ENCODE data around the gene HCN2.
A peak's percentile ranks its signal among the peaks of the same experiment; 100 is the strongest.
"Not testable (repeated sequence)": the region's sequence is repeated elsewhere in the genome, so short reads cannot be mapped to it uniquely, and the experiment has no call there.

The HCN2 gene

DNA sequence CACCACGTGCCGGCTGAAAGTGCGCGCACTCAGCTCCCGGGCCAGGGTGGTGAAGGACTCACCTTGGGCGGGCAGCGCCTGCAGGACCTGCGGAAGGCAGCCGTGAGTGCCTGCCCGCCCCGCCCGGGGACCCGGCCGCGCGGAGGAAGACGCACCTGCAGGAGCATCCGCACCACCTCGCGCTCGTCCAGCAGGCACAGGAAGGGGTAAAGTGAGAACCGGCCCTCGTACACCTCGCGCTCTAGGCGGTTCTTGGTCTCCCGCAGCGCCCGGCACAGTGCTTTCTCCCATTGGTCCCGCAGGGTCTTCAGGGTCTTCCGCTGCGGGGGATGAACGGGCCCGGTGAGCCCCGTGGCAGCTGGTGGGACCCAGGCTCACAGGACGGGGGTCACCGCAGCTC, 33.0 kb downstream of the HCN2 start:
- DNase-seq, result no peak

DNA sequence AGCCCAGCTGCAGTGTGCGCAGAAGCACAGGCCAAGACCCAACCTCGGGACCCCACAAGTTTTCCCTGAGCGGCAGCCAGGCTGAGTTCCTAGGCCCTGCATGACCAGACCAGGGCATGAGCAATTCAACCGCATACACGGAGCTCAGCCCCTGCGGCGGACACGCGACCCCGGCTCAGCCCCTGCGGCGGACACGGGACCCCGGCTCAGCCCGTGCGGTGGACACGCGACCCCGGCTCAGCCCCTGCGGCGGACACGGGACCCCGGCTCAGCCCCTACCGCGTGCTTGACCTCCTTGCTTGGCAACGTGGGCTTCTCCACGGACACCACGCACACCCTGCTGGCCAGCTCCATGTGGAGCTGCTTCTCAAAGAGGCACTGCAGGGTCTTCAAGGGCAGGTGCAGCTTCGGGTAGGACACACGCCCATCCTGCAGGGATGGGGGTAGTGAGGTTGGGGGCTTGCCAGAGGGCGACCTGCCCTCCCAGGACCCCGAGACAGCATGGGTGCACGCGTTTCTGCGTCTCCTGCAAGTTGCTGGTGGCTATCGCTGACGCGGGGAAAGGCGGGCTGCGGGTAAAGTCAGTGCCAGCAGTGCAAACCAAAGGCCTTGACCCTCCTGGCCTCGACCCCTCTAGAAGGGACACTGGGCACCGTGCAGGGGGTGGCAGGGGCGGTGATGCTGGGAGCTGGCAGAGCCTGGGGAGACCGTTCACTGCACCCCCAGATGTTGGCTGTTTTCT, 33.7 kb downstream of the HCN2 start:
- DNase-seq, result no peak

DNA sequence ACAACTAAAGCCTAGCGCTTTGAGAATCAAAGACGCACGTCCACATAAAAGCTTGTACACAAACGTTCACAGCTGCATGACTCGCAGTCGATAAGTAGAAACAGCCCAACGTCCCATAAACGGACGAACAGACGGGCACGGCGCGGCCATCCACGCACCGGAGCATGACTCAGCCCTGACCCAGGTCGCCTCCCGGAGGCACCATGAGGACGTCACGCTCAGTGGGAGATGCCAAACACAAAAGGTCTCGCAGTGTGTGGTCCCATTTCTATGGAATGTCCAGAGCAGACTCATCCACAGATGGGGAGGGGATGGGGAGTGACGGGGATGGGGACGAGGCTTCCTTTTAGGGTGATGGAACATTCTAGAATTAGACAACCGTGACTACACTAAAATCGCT, 34.3 kb downstream of the HCN2 start:
- DNase-seq, result no peak

DNA sequence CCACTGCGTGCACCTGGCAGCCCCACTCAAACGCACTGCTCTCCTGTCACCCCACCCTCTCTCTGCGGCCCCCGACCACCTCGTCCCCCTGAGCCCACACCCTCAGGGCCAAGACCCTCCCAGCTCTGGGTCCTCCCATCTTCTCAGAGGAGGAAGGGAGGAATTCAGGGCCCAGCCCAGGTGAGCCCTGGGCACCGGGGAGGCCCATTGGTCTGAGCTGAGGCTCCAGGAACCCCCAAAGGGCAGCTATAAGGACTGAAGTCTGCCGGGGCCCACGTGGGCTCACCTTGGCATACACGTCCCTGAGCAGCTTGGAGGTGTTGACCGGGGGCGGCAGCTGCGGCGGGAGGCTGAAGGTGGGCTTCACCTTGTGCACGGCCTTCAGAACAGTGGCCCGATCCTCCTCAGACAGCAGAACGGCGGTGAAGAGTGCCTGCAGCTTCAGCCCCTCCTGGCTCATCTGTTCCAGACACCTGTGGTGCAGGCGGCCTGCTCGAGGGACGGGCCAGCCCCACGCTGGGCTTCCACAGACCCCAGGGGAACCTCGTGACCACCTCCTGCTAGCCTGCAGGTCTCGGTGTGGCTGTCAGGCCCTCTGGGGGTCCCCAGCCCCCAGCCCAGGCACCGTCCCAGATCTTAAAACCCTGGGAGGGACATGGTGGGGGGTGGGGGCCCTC, 34.9 kb downstream of the HCN2 start:
- DNase-seq, result no peak

DNA sequence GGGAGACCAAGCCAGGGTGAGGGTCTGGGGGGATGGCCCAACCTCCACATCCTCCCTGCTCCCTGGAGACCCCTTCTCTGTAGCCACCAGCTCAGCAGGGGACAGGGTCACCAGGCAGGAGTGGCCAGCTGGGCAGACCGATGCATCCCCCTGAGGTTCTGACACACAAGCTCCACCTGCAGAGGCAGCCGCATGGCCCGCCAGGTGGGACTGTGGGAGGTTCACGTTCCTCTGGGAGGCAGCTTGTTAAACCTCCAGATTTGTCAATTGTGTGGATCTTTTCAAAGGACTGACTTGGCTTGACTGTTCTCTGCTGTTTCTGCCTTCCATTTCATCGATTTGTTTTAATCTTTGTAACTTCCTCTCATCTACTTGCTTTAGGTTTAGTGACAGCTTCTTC, 35.6 kb downstream of the HCN2 start:
- no peak for DNase-seq

DNA sequence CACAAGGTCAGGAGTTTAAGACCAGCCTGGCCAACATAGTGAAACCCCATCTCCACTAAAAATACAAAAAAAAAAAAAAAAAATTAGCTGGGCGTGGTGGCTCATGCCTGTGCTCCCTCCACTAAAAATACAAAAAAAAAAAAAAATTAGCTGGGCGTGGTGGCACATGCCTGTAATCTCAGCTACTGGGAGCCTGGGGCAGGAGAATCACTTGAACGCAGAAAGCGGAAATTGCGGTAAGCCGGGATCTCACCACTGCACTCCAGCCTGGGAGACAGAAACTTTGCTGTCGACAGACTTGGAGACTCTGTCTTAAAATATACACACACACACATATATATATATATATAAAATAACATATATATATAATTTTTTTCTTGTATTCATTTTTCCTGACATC, 36.9 kb downstream of the HCN2 start:
- DNase-seq, result not testable (repeated sequence)

DNA sequence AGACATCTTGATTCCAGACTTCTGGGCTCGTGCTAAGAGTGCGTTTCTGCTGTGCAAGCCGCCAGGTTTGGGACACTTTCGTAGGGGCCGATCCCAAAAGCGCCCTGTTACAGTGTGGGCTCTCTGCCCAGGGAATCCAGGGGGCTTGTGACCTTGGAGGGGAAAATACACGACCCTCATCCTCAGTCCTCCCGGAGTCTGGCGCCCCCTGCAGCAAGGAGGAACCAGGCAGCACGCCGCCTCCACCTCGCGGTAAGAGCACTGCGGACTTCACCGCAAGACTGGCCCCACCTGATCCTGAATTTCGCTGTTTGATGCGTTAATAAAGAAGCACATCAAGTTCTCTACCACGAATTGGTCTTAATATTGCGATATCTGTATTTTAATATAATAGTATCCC, 38.5 kb downstream of the HCN2 start:
- DNase-seq, result no peak

DNA sequence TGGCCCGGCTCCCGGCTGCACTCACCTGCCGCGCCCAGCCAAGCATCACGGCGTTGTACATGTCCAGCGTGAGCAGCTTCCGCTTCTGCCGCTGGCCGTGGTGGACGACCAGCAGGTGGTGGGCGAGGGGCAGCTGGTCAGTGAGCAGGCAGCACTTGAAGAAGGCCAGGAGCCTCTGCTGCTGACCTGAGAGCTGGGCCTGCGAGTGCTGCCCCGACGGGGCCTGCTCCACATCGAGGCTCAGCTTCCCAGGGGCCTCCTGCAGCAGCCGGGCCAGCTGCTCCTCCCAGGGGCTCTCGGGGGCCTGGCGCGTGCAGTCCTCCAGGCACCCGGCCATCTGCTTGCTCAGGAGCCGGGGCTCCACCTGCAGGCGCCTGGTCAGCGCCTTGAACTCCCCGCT, 39.8 kb downstream of the HCN2 start:
- not testable (repeated sequence) for DNase-seq

DNA sequence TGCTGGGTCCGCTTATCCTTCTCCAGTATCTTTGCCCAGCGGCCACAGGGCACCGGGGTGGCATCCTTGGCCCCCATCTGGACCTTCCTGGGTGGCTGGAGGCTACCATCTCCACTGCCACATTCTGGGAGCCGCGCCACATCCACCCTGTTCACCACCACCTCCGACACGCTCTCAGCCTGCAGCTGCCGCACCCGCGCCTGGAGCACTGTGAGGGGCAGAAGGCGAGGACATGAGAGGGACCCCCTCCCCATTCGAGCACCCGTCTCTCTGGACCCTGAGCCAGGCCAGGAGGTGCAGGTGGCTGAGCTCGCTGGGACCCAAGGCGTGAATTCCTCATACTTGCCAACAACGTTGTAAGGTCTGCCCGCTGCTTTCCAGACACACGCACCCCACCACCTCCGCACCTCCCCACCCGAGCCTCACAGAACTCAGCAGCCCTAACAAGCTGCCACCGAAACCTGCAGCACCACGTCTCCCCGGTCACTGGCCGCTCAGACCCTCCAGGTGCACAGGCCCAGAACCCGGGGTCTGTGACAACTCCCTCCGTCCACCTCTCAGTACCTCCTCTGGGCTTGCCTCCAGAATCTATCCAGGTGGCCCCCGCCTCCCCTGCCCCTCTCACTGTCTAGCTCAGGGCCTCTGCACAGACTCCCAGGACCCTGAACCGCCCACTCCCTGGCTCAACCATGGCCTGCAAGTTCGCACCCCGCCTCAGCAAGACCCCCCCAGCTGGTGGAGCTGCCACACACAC, 40.5 kb downstream of the HCN2 start:
- no peak for DNase-seq

DNA sequence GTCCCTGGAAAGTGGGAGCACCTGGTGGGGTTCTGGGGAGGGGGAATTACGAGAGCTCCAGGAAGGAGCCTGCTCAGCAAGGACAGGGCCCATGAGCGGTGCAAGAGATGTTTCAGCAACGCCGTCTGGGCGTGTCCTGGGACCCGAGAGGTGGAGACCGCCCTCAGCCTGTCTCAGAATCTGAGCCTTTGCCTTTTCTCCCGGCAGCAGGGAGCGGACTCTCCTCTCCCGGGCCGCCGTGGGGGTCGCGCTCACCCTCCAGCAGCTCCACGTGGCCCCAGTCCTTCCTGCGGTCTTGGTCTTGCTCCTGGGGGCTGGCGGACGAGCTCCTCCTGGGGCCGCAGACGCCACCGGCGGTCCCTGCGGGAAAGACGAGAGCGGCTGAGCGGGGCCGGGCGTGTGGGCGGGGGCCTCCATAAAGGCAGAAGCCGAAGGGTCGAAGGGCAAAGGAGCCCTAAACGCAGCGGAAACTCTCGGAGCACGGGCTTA, 42.9 kb downstream of the HCN2 start:
- DNase-seq, result no peak

DNA sequence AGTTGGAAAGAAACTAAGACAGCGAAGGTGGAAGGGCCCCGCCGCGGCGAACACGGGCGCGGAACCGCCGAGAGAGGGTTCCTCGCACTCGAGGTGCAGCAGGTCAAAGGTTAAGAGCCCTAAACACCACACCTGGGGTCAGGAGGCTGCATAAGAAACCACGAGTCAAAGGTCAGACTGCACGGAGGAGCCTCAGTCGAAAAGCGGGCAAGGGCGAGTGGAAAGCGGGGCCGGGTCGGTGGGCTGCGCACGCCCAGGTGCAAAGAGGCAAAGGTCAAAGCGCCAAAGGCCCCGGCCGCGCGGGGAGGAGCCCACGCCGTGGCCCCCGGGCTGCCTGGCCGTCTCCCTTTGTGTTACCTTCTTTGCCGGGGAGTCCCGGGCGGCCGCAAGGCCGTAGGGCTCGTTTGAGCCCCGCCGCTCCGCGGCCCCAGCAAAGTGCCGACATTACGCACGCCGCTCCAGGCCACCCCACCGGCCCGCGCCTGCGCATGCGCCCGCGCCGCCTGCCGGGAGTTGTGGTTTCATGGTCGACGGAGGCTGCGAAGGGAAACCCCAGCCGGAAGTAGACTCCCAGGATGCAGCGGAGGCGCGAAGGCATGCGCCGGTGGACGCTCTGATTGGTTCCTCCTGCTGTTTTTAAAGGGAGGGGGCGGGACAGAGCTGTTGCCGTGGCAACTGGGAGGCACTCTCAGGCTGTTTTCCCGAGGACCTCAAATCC, 43.5 kb downstream of the HCN2 start, which contains the start of gene POLRMT:
Gene POLRMT (minus strand): TSS at position 470 of the 718 bp plus-strand sequence. CDS start 25 bp downstream, at position 445.
- DNase-seq, result peak; percentile 97

DNA sequence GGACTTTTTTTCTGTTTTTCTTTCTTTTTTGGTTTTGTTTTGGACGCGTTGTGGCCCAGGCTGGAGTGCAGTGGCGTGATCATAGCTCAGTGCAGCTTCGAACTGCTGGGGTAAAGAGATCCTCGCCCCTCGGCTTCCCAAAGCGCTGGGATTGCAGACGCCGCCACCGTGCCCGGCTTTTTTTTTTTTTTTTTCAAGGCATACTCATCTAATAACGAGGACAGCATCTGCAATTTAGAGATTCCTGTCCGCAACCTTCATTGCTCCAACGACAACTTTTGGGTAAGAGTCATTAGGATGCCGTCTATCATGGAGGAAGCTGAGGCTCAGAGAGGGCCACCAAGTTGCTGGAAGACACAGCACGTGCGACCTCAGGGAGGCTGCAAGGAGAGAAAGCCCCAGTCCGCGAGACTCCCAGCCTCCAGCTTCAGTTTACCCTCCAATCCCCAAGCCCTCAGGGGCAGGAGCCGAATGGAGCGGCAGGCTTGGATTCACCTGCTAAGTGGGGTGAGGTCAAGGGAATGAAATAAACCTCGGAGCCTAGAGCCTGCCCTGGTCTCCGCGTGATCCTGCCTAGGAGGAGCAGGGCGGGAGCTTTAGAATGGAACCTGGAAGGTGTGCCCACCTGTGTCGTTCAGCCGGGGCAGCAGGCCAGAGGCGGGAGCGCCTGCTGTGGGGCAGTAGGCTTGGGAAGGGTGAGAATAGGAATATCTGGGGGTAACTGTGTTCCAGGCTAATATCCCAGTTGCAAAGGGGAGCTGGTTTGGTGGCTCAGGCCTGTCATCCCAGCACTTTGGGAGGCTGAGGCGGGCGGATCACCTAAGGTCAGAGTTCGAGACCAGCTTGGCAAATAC, 44.3 kb downstream of the HCN2 start:
- no peak for DNase-seq

DNA sequence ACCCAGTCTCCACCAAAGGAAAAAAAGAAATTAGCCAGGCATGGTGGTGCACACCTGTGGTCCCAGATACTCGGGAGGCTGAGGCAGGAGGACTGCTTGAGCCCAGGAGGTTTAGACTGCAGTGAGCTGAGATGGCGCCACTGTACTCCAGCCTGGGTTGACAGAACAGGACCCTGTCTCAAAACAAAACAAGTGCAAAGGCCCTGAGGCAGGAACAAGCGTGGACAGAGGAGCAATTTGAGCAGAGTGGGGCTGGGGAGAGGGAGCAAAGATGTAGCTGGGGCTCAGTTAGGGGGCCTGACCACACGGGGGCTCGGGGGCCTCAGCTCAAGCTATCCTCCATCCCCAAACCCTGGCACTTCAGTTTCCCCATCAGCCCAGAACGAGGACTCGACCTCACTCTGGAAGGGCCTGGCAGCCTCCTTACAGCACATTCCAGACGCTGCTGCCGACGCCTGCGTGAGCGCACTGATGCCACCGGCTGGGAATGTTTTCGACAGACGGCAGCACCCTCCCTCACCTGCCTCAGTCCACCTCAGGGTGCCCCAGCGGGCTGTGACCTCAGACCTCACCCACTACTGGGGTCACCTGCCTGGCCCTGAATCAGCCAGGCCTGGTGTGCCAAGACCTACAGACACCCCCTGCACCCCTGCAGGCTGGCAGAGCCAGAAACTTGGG, 45.4 kb downstream of the HCN2 start:
- DNase-seq, result no peak

DNA sequence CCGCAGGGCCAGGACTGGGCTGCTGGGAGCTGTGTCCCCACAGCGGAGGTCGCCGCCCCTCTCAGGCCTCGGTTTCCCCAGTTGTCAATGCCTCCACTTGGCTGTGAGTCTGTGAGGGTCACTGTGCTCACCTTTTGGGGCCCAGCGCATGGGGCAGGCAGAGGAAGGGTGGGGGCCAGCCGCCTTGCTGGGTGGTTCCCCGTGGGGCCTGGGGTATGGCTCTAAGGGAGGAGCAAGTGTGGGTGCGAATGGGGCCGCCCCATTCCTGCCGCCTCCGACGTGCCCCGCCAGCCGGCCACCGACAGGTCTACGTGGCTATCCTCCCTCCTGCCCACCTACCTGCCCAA, 49.2 kb downstream of the HCN2 start:
- no peak for DNase-seq

DNA sequence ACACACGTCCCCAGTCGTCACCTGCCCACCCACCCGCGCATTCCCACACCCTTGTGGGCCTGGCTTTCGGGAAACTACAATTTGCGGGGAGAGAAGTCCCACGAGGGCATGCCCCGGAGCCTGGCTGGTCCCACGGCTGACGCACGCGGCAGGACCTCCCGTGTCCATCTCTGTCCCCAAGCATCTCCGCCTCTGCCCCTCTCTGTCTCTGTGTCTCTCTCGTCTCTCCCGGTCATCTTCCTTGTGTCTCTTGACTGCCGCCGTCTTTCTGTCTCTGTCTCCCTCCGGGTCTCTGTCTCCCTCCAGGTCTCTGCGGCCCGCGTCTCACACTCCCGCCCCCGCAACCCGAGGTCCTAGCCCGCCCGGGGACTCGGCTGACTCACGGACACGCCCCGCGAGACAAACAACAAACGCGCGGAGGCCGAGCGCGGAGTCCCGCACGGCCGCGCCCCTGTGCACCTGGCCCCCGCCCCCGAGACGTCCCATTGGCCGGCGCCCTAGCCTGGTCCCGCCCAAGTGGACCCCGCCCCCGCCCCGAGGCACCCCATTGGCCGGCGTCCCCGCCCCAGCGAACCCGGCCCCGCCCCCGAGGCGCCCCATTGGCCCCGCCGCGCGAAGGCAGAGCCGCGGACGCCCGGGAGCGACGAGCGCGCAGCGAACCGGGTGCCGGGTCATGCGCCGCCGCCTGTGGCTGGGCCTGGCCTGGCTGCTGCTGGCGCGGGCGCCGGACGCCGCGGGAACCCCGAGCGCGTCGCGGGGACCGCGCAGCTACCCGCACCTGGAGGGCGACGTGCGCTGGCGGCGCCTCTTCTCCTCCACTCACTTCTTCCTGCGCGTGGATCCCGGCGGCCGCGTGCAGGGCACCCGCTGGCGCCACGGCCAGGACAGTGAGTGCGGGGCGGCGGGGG, 49.8 kb downstream of the HCN2 start, which contains the start of gene FGF22:
Gene FGF22 (plus strand): TSS at position 627 of the 908 bp plus-strand sequence. CDS start 47 bp downstream, at position 674.
- DNase-seq, result peak; percentile 79

DNA sequence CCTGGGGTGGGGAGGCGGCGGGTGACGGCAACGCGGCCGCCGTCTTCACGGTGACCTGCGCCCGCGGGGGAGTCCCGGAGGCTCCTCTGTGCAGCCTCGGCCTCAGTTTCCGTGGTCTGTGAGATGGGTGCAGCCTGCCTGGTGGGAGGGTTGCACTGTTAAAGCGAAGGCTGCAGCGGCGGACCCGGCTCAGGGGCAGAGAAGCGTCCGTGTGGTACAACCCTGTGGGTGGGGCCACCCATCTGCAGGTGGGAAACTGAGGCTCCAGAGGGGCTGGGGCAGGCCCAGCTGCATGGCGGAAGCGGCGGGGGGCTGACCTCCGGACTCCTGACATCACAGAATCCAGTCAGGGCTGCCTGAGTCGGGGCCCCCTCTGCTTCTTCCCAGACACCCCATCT, 50.5 kb downstream of the HCN2 start:
- no peak for DNase-seq

DNA sequence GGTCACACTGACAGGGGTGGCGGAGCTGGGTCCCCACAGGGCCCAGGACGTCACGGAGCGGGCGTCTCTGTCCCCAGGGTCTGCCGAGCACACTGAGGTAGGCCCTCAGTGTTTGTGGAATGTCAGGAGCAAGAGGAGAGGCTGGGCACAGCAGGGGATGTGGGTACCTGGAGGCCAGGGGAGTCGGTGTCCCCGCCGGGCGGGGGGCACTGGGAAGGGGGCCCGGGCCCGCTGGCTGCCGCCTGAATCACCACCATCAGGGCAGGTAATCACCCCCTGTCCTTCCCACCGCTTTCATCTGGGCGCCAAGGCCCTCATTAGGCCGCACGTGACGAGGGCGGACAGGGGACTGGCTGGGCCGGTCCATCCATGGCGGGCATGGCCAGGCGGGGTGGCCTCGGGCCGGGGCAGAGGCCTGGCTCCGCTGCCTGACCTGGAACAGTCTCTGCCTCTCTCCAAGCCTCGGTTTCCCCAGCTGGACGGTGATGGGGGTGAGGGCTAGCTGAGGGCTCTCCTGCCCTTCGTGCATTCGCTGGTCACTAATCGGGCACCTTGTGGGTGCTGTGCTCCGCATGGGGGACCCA, 51.0 kb downstream of the HCN2 start:
- DNase-seq, result no peak

DNA sequence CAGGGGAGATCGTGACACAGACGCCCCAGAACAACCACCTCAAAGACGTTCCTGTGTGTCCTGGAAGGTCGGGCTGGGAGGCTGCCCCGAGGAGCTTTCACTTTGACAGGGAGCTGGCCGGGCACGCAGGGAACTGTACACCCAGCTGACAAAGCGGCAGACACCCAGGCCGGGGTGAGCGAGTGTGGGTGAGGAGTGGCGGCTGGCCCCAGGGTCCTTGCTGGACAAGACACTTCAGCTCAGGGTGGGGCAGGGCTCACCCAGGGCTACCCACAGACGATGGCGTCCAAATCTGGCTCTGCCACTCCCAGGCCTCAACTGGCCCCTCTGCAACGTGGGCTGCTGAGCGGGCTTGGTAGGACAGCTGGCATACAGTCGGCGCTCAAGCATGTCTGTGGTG, 52.0 kb downstream of the HCN2 start:
- DNase-seq, result no peak

DNA sequence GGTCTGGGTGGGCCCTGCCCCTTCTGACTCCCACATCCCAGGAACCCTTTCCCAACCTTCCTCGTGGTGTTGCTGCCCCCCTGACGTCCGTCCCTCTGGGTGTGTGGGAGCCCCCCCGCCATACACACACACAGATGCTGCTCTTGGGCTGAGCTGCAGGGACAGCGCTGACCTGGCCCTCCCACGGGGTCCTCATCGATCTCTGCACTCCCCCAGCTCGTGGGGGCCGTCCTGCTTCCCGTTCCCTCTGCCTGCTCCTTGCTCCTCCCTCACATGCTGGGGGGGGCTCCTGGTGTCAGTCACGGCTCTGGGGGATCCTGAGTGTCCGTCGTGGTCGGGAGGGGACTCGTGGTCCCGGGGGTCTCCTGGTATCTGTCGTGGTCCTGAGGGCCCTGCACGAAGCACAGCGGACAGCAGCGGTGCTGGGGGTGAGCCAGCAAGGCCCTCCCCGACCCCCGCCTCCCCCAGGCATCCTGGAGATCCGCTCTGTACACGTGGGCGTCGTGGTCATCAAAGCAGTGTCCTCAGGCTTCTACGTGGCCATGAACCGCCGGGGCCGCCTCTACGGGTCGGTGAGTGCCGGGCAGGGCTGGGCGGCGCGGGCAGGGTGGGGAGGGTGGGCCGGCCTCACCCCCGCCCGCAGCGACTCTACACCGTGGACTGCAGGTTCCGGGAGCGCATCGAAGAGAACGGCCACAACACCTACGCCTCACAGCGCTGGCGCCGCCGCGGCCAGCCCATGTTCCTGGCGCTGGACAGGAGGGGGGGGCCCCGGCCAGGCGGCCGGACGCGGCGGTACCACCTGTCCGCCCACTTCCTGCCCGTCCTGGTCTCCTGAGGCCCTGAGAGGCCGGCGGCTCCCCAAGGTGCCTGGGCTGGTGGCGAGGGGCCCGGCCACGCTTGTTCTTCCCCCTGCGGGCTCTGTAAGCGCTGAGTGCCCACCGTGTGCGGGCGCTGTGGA, 53.4 kb downstream of the HCN2 start:
- DNase-seq, result no peak
